Trophoblast cell (in vitro differentiated cells and primary cell): ENCODE data around the gene HYCC1.
A peak's percentile ranks its signal among the peaks of the same experiment; 100 is the strongest.

Experiments used
- DNase-seq, 2 donors: peaks; one replicate each; pipeline ENCODE4 v3.0.0-alpha.2; 2016
- H2AFZ ChIP-seq: 2 replicates; pipeline ENCODE4 v1.6.1; 2013; ENCODE audit warnings: low read length, moderate library complexity, mild to moderate bottlenecking; ENCODE audit not compliant: insufficient read depth, poor library complexity
- H2AK5ac ChIP-seq: 2 replicates; pipeline ENCODE4 v1.6.1; 2013; ENCODE audit warnings: mild to moderate bottlenecking, low read length
- H2BK120ac ChIP-seq: 2 replicates; pipeline ENCODE4 v1.6.1; 2013; ENCODE audit warnings: low read length, mild to moderate bottlenecking, moderate library complexity; ENCODE audit not compliant: insufficient read depth, poor library complexity
- H2BK12ac ChIP-seq: 2 replicates; pipeline ENCODE4 v1.6.1; 2013; ENCODE audit warnings: mild to moderate bottlenecking, low read length, moderate library complexity
- H2BK5ac ChIP-seq: 2 replicates; pipeline ENCODE4 v1.6.1; 2013; ENCODE audit warnings: low read length, low read depth, moderate library complexity, mild to moderate bottlenecking; ENCODE audit not compliant: poor library complexity
- H3K14ac ChIP-seq: 2 replicates; pipeline ENCODE4 v1.6.1; 2013; ENCODE audit warnings: mild to moderate bottlenecking, low read length
- H3K18ac ChIP-seq: 2 replicates; pipeline ENCODE4 v1.6.1; 2013; ENCODE audit warnings: mild to moderate bottlenecking, low read length
- H3K23ac ChIP-seq: 2 replicates; pipeline ENCODE4 v1.6.1; 2013; ENCODE audit warnings: low read length
- H3K27ac ChIP-seq: 2 replicates; pipeline ENCODE4 v1.5.1; 2013; ENCODE audit warnings: low read depth, mild to moderate bottlenecking, inconsistent platforms, low read length, moderate library complexity
- H3K27me3 ChIP-seq: 2 replicates; pipeline ENCODE4 v1.6.1; 2013; ENCODE audit warnings: inconsistent platforms, mild to moderate bottlenecking, low read length, moderate library complexity; ENCODE audit not compliant: insufficient read depth
- H3K36me3 ChIP-seq, 2 experiments: 1 replicate in 1 of 2; 2 replicates in 1 of 2; pipeline ENCODE4 v1.6.1; 2013; ENCODE audit warnings: low read length in 2 of 2, mild to moderate bottlenecking in 2 of 2, moderate library complexity in 1 of 2; ENCODE audit not compliant: insufficient read depth in 2 of 2, control insufficient read depth in 1 of 2
- H3K4ac ChIP-seq: 2 replicates; pipeline ENCODE4 v1.6.1; 2013; ENCODE audit warnings: low read depth, mild to moderate bottlenecking, low read length, moderate library complexity
- H3K4me1 ChIP-seq, 2 experiments: 1 replicate in 1 of 2; 2 replicates in 1 of 2; pipeline ENCODE4 v1.6.1; 2013; ENCODE audit warnings: low read length in 2 of 2, mild to moderate bottlenecking in 2 of 2, moderate library complexity in 1 of 2; ENCODE audit not compliant: insufficient read depth in 2 of 2, control insufficient read depth in 1 of 2
- H3K4me2 ChIP-seq: 2 replicates; pipeline ENCODE4 v1.6.1; 2013; ENCODE audit warnings: inconsistent platforms, mild to moderate bottlenecking, low read length, moderate library complexity
- H3K4me3 ChIP-seq: 2 replicates; pipeline ENCODE4 v1.5.1; 2013; ENCODE audit warnings: mild to moderate bottlenecking, low read depth, low read length, inconsistent platforms
- H3K79me1 ChIP-seq: one replicate; pipeline ENCODE4 v1.6.1; 2013; ENCODE audit warnings: low read length
- H3K79me2 ChIP-seq: 2 replicates; pipeline ENCODE4 v1.6.1; 2013; ENCODE audit warnings: low read length, mild to moderate bottlenecking; ENCODE audit not compliant: control insufficient read depth, insufficient read depth, poor library complexity
- H3K9ac ChIP-seq: 2 replicates; pipeline ENCODE4 v1.6.1; 2013; ENCODE audit warnings: mild to moderate bottlenecking, low read length
- H3K9me3 ChIP-seq: 2 replicates; pipeline ENCODE4 v1.6.1; 2013; ENCODE audit warnings: low read depth, mild to moderate bottlenecking, control low read depth, inconsistent platforms, low read length; ENCODE audit not compliant: insufficient read depth
- H4K12ac ChIP-seq: 2 replicates; pipeline ENCODE4 v1.6.1; 2013; ENCODE audit warnings: low read depth, mild to moderate bottlenecking, low read length, moderate library complexity
- H4K8ac ChIP-seq: 2 replicates; pipeline ENCODE4 v1.6.1; 2013; ENCODE audit warnings: low read depth, mild to moderate bottlenecking, low read length, moderate library complexity
- H4K91ac ChIP-seq: one replicate; pipeline ENCODE4 v1.6.1; 2013; ENCODE audit warnings: low read depth, mild to moderate bottlenecking, low read length, moderate library complexity
- WGBS: extraction: QIAGEN DNeasy Blood & Tissue Kit; methylation state at CpG from one replicate; pipeline ENCODE4 v1.1.7; 2013; ENCODE audit warnings: missing lambda C conversion rate; ENCODE audit not compliant: insufficient read length, insufficient coverage; ENCODE audit errors: extremely low coverage; 5-methylcytosine and 5-hydroxymethylcytosine counted together

HYCC1 gene

DNA sequence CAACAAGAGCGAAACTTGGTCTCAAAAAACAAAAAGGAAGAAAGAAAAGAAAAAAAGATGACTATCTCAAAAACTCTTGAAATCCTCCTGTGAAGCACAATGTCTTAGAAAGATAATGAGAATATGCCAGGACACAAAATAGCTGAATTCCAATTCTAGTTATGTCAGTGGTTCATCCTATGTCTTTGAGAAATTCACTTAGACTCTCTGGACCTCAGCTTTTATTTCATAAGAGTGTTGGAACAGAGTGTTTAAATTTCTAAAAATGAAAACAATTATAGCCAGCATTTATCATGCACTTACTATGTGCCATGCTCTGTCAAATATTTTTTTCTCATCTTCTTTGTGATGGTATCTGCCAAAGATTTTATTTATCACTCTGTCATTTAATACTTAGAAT is 13.3 kb upstream of the HYCC1 start:
- Histone ChIP-seq H3K27me3 (no peaks in the 10 kb centered on the region), H3K14ac (no peak overlapping the region), H2BK5ac (no peak overlapping the region), H2AK5ac (no peak overlapping the region), H4K8ac (no peak overlapping the region), H3K79me1 (peaks cover 3% of the 10 kb centered on the region), H4K12ac (no peak overlapping the region), H3K4me2 (no peak overlapping the region), H2BK120ac (no peak overlapping the region), H3K4me3 (no peak overlapping the region), H3K36me3 (no peaks in the 10 kb centered on the region), H3K9me3 (no peaks in the 10 kb centered on the region), H2BK12ac (no peak overlapping the region), H3K79me2 (no peaks in the 10 kb centered on the region), H3K23ac (no peak overlapping the region), H3K18ac (no peak overlapping the region), H3K4ac (no peak overlapping the region), H3K9ac (no peak overlapping the region), H3K4me1 (peaks cover 2 to 3% of the 10 kb centered on the region in 2 experiments), H2AFZ (no peak overlapping the region), H3K27ac (no peak overlapping the region), H4K91ac (no peak overlapping the region)
- peak in 1 of 2 donors; percentile 77 for DNase-seq
- no CpG with 5 or more reads among the region's 1 CpG for WGBS

DNA sequence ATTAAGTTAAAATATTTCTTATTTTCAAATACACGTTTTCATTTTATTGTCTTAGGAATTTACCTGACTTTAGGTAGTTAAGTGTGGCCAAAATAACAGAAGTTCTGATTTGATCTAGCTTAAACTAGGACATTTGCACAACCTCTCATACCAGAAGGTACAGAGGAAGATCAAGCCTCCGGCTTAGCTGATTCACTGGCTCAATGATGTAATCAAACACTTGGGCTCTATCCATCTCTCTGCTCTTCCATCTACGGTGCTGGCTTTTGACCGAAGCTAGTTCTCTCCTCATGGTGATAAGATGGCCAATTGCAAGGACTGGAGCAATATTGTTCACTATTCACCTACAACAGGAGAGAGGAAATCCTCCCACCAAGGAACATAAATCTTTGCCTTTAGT is 12.2 kb upstream of the HYCC1 start:
- no peak overlapping the region for H2AK5ac ChIP-seq

DNA sequence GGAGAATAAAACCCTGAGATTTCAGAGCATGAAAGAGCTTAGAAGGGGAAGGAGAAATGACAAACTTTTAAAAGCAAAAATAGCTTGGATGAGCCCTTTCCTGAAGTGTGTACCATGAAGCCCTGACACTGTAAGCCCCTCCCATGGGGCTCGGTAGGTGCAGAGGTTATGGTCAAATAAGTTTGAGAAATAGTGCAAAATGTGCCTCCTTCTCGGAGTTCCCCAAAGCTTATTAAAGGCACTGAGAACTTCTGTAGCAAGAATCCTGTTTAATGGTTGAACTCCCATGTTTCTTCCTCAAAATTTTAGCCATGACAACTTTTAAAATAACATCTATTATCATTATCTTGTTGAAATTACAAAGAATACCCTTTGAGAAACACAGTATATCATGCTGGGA is 10.5 kb upstream of the HYCC1 start:
- no peak for DNase-seq
- no peak overlapping the region for H2BK12ac ChIP-seq
- no peaks in the 10 kb centered on the region for H3K36me3 ChIP-seq
- no peak overlapping the region for H2AK5ac ChIP-seq
- no peak overlapping the region for H3K23ac ChIP-seq
- no peak overlapping the region for H2BK120ac ChIP-seq
- no peak overlapping the region for H3K9ac ChIP-seq
- no peaks in the 10 kb centered on the region for H3K27me3 ChIP-seq
- H3K79me1 ChIP-seq = peaks cover 3% of the 10 kb centered on the region
- no CpG with 5 or more reads among the region's 2 CpGs for WGBS
- H3K4me3 ChIP-seq = no peak overlapping the region
- H4K12ac ChIP-seq = no peak overlapping the region
- no peak overlapping the region for H4K8ac ChIP-seq
- no peak overlapping the region for H4K91ac ChIP-seq
- H3K4me1 ChIP-seq = peaks cover 3 to 4% of the 10 kb centered on the region in 2 experiments
- no peak overlapping the region for H2BK5ac ChIP-seq
- no peak overlapping the region for H2AFZ ChIP-seq
- no peak overlapping the region for H3K4ac ChIP-seq
- H3K9me3 ChIP-seq = no peaks in the 10 kb centered on the region
- no peaks in the 10 kb centered on the region for H3K79me2 ChIP-seq
- no peak overlapping the region for H3K18ac ChIP-seq
- no peak overlapping the region for H3K27ac ChIP-seq
- H3K4me2 ChIP-seq = no peak overlapping the region
- H3K14ac ChIP-seq = no peak overlapping the region

More for the DNA sequence above, 12.2 kb upstream of the HYCC1 start:
- H2BK12ac ChIP-seq = no peak overlapping the region
- H2BK5ac ChIP-seq = no peak overlapping the region
- no peaks in the 10 kb centered on the region for H3K36me3 ChIP-seq
- H4K8ac ChIP-seq = no peak overlapping the region
- no peaks in the 10 kb centered on the region for H3K9me3 ChIP-seq
- no peak overlapping the region for H3K18ac ChIP-seq
- peaks cover 3 to 4% of the 10 kb centered on the region in 2 experiments for H3K4me1 ChIP-seq
- H3K14ac ChIP-seq = no peak overlapping the region
- no peak overlapping the region for H3K9ac ChIP-seq
- H3K4me2 ChIP-seq = no peak overlapping the region
- H3K23ac ChIP-seq = no peak overlapping the region
- no CpG with 5 or more reads among the region's 4 CpGs for WGBS
- H4K12ac ChIP-seq = no peak overlapping the region
- H3K27me3 ChIP-seq = no peaks in the 10 kb centered on the region
- peaks cover 3% of the 10 kb centered on the region for H3K79me1 ChIP-seq
- no peak overlapping the region for H4K91ac ChIP-seq
- H2BK120ac ChIP-seq = no peak overlapping the region
- H3K4ac ChIP-seq = no peak overlapping the region
- peak; percentile 77 to 92 for DNase-seq
- no peak overlapping the region for H3K4me3 ChIP-seq
- H3K27ac ChIP-seq = no peak overlapping the region
- H2AFZ ChIP-seq = no peak overlapping the region
- no peaks in the 10 kb centered on the region for H3K79me2 ChIP-seq

DNA sequence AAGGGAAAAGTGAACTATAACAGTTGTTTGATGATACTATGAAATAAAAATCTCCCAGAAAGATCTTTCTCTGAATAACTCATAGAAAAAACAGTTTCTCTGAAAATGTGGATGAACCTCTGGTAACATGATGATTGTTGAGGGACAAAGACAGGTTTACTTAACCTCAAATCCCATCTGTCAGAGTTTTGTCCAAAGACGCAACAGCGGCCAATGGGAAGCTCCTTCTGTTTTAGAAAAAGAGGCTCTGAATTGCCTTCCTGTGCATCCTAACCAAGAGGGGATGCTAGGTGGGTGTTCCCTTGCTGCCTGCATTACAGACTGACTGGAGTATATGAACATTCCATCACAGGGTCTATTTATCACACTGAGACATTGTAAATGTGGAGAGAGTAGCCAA is 8.9 kb upstream of the HYCC1 start:
- Histone ChIP-seq H2BK5ac (no peak overlapping the region), H3K23ac (no peak overlapping the region), H2BK120ac (no peak overlapping the region), H2AFZ (no peak overlapping the region), H3K9me3 (no peaks in the 10 kb centered on the region), H3K79me1 (peaks cover 3% of the 10 kb centered on the region), H2AK5ac (no peak overlapping the region), H3K14ac (peak overlapping the region; percentile 25), H4K12ac (no peak overlapping the region), H3K4me2 (no peak overlapping the region), H4K8ac (no peak overlapping the region), H3K9ac (no peak overlapping the region), H3K4me3 (no peak overlapping the region), H4K91ac (no peak overlapping the region), H3K27me3 (no peaks in the 10 kb centered on the region), H3K18ac (no peak overlapping the region), H2BK12ac (peak overlapping the region; percentile 61), H3K27ac (no peak overlapping the region), H3K79me2 (no peaks in the 10 kb centered on the region), H3K36me3 (no peaks in the 10 kb centered on the region), H3K4me1 (peaks cover 3 to 4% of the 10 kb centered on the region in 2 experiments), H3K4ac (no peak overlapping the region)
- no CpG with 5 or more reads among the region's 2 CpGs for WGBS
- no peak for DNase-seq
